K562 (cell line): ENCODE results near the gene DSCAM.

Source experiments
- CEBPB ChIP-seq: fragments of 450-650 bp; IDR thresholded peaks from 2 replicates; pipeline ENCODE4 v1.6.1; 2016; ENCODE audit warnings: missing genetic modification characterization, missing compliant biosample characterization
- CHD1 ChIP-seq: fragments of 200-600 bp; sonication (generic); IDR thresholded peaks from one replicate; pipeline ENCODE4 v1.6.1; 2012; ENCODE audit warnings: mild to moderate bottlenecking, moderate library complexity, low read length, inconsistent platforms
- FOXK1 ChIP-seq: sonication (generic); formaldehyde crosslinking; IDR thresholded peaks from 2 replicates; pipeline ENCODE4 v1.8.0; 2022; ENCODE audit warnings: missing genetic modification reagents, mild to moderate bottlenecking, borderline replicate concordance
- MYNN ChIP-seq, 2 experiments: sonication (generic); formaldehyde crosslinking in 1 of 2; IDR thresholded peaks; 2 replicates each; pipeline versions ENCODE4 v1.5.0 to v1.6.1; 2016 to 2020; ENCODE audit warnings: antibody characterized with exemption in 1 of 2, missing genetic modification reagents in 1 of 2
- SIX5 ChIP-seq, 2 experiments: IDR thresholded peaks; 2 replicates each; pipeline ENCODE4 v1.6.1; 2011; ENCODE audit warnings: low read length in 2 of 2, borderline replicate concordance in 1 of 2, low read depth in 1 of 2, mild to moderate bottlenecking in 1 of 2, moderate library complexity in 1 of 2; ENCODE audit not compliant: insufficient read depth in 1 of 2
- SMC3 ChIP-seq: conservative IDR thresholded peaks from 2 replicates; pipeline ENCODE4 v1.6.1; 2011; ENCODE audit warnings: low read depth, low read length, improper control_type of control experiment; ENCODE audit not compliant: insufficient read depth
- TRIM28 ChIP-seq: fragments of 450-650 bp; IDR thresholded peaks from 2 replicates; pipeline ENCODE4 v1.6.1; 2017

DNA sequence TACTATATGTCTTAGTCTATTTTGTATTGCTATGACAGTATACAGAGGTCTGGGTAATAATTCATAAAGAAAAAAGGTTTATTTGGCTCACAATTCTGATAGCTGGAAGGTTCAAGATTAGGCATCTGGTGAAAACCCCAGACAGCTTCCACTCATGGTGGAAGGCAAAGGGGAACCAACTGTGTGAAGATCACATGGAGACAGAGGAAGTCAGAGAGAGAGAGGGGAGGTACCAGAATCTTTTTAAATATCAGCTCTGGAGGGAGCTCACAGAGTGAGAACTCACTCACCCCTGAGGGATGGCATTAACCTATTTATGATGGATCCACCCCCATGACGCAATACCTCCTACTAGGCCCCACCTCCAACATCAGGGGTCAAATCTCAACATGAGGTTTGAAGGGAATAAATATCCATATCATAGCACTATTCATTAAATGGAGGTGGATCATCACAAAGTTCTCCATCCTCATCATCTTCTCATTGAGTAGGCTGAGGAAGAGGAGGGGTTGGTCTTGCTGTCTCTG, 290.5 kb downstream of the DSCAM start:
- TF ChIP-seq SIX5 (IDR thresholded peaks at IDR 0.05; ENCODE audit: borderline replicate concordance in 1 of 2, insufficient read depth in 1 of 2, low read depth in 1 of 2, low read length in 2 of 2): no peak
- no peak for TF ChIP-seq CHD1
- TF ChIP-seq TRIM28: no peak
- no peak for TF ChIP-seq MYNN (IDR thresholded peaks at IDR 0.05)
- TF ChIP-seq MYNN (CRISPR knock-in tag; IDR thresholded peaks at IDR 0.05): no peak
- no peak for TF ChIP-seq CEBPB (tag)
- no peak for TF ChIP-seq SMC3
- no peak for TF ChIP-seq FOXK1
